Measurements from ENCODE around the gene PLA2R1. TPM values are rescaled to one million over a fixed set of nuclear protein-coding genes. Genes with fewer than 3 reads are reported as not detected.

Gene PLA2R1
- total RNA-seq, 1 donor from 2014 or later, result 21.4 TPM

- DNase-seq (ENCODE audit: low read depth in 2 of 2), result no peak
Measured at GRCh38 chr2:159936471-159936870, 125.9 kb downstream of the PLA2R1 start.

DNA sequence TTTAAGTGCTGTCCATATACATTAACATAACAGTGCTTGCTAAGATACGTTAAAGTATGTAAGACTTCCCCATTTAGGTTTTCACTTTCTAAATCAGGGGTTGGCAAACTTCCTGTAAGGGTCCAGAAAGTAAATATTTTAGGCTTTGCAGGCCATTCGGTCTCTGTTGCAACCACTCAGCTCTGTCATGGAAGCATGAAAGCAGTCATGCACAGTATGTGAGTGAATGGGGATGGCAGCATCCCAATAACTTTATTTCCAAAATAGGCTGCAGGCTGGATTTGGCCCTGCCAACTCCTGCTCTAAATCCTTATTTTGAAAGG lies 128.7 kb downstream of the PLA2R1 start:
- DNase-seq (ENCODE audit: low read depth in 2 of 2), result no peak

DNA sequence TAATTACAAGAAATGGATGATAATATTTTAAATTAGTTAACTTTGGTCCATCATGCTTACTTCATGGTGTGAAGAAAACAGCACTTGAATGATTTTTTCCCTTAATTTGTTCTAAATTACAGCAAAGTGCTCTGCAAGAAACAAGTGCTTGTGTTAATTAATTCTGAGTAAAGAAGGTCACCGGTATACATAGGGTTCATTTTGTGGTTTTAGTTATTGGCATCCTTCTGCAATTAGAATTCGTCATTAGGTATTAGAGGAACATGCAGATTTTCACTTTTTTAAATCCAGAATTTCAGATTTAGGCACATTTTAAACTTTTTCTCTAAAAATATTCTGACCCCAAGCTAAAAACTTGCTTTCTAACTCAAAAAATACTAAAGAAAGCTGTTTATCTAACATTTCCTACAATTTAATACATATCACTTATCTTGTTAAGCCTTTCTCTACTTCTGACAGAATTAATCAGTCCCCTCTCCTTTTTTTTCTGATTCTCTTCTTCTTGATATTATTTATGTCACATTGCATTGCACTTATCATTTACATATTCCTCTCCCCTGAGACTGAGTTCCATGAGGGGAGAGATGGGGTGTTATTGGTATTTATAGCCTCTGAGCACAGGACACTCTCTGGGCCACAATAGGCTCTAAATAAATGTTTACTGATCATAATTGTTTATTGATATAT lies 129.2 kb downstream of the PLA2R1 start:
- no peak for DNase-seq (ENCODE audit: low read depth in 2 of 2)

DNA sequence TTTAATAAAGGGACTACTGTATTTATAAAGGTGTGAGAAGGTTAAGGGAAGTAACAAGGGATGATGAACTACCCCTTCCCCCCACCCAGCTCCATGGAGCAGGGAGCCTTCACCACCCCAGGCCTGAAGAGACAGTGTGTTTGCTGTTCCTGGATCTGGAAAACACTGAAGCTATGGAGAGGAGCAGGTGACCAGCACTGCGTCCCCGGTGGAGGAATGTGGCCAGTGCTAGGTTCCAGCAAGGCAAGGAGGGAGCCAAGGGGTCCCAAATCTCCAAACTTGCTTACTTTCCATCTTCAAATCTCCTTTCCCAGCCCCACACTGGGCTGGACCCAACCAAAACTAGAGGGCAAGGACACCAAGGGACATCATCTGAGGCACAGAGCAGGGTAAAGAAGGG lies 135.7 kb downstream of the PLA2R1 start:
- no peak for DNase-seq (ENCODE audit: low read depth in 2 of 2)

GRCh38 chr2:159925975-159926374 lies 136.4 kb downstream of the PLA2R1 start:
- DNase-seq (ENCODE audit: low read depth in 2 of 2), result no peak

DNA sequence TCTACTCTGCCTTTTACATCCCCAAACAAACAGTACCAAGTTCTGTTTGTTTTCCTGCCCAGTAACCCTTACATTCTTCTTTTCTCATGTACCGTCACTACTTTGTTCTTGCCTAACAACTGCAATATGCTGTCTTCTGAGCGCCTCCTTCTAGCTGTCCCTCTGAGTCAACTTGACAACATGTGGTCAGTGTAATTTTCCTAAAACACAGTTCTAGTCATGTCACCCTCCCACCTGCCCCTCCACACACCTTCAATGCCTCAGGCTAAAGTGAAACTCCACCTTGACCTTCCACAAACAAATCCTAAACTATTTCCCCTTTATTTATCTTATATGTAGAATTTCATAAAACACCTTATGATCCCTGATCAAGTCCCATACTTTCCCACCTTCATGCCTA lies 139.9 kb downstream of the PLA2R1 start:
- DNase-seq (ENCODE audit: low read depth in 2 of 2), result no peak

- peak; percentile 69 to 81 for DNase-seq (ENCODE audit: low read depth in 2 of 2)
Measured at GRCh38 chr2:159921752-159922404, 140.5 kb downstream of the PLA2R1 start.

DNA sequence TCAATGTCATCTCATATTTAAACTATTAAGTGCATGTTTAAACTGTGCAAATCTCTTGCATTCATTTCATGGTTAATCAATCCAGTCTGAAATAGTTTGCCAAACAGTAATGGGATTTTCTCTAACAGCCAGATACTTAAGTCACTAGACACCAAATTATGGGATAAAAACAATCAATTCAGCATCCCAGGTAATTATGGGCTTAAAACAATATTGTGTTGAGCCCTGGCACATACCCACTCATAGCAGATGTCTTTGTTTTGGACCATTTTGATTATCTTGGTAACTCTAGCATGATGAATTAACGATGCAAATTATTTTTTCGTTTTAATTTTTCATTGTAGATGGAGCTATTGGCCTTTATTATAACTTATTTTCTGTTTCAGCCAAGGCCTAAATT lies 145.9 kb downstream of the PLA2R1 start:
- no peak for DNase-seq (ENCODE audit: low read depth in 2 of 2)

- no peak for DNase-seq (ENCODE audit: low read depth in 2 of 2)
Measured at GRCh38 chr2:159913900-159914299, 148.5 kb downstream of the PLA2R1 start.

- no peak for DNase-seq (ENCODE audit: low read depth in 2 of 2)
Measured at GRCh38 chr2:159912580-159912979, 149.8 kb downstream of the PLA2R1 start.

- no peak for DNase-seq (ENCODE audit: low read depth in 2 of 2)
Measured at GRCh38 chr2:159910951-159911350, 151.5 kb downstream of the PLA2R1 start.

DNA sequence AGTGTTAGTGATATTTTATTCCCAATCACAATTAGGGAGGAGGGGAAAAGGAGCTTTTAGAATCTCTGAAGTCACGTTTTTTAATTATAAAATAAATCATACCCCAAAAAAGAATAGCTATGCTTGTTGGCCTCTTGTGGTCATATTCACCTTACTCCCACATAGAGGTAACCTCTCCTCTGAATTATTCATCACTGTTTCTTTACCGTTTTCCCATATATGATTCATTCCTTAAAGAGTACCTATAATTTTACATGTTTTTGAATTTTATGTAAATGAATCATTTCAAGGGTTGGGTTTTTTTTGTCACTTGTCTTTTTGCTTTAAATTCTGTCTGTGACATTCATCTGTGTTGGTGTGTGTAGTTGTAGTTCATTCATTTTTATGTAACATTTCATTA lies 153.8 kb downstream of the PLA2R1 start:
- DNase-seq (ENCODE audit: low read depth in 2 of 2), result no peak

- DNase-seq (ENCODE audit: low read depth in 2 of 2), result no peak
Measured at GRCh38 chr2:159907909-159908308, 154.5 kb downstream of the PLA2R1 start.

DNA sequence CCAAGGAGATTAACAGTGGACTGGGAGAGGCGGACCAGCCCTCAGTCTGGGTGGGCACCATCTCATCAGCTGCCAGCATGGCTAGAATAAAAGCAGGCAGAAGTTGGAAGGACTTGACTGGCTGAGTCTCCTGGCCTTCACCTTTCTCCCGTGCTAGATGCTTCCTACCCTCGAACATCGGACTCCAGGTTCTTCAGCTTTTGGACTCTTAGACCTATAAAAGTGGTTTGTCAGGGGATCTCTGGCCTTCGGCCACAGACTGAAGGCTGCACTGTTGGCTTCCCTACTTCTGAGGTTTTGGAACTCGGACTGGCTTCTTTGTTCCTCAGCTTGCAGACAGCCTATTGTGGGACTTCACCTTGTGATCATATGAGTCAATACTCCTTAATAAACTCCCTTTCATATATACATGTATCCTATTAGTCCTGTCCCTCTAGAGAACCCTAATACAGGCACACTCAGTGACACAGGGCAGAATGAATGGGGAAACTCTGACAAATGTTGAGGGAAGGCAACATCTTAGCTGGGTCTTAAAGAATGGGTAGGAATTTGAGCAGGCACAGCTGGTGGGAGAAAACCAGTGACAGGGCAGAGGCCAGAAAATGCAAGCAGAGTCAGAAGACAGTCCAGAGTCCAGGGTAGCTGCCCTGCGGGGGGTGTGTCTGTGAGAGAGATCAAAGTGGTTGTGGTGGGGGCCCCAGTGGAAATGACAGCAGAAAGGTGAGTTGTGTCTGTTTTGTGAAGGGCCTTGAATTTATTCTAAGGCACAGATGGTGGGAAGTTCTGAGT lies 156.3 kb downstream of the PLA2R1 start:
- DNase-seq (ENCODE audit: low read depth in 2 of 2), result no peak

DNA sequence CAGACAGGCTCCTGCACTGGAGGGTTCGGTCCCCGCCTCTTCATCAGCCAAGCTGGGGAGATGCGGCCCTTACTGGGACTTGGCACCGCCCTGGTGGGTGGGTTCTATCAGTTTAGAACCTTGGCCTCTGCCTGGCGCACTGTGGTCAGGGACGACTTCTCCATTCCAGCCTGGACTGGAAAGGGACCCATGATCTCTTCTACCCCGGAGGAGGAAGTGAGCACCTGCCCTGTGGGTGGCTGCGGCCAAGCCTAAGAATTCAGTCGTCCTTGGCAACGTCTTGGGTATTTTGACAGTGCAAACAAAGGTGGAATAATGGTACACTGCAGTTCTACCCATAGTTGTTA lies 157.5 kb downstream of the PLA2R1 start:
- DNase-seq (ENCODE audit: low read depth in 2 of 2), result no peak

GRCh38 chr2:159904127-159904958 lies 158.1 kb downstream of the PLA2R1 start, which contains the start of gene LY75:
LY75 (minus strand) TSS chr2:159904756.
- peak; percentile 18 to 36 for DNase-seq (ENCODE audit: low read depth in 2 of 2)

DNA sequence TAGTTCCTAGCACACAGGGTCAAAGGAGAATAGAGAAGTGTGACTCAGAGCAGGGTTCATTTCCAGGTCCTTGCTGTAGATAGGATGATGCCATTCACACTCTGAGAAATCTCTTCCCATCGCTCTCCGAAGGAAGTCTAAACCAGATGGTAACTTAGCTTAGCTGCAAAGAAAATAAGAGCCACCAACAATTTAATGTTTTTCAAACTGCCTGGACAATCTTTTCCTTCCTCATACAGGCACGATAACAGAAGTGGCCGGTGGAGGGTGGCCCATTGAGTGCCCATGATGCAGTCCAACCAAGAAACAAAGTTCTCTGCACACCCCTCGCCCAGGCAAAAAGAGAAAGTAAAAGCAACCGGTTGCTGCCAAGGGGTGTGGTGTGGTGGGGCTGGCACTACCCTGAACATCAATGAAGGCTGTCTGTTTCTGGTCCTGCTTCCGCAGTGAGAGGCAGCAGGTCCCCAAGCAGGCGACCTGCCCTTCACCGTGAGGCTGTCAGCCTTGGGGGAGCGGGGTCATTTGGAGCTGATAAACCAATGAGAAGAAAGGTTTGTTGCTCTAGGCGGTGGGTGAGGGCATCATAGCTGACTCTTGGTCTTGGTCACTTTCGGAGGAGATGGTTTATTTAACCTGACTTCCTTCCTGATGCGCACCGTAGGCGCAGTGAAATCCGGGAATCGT lies 158.8 kb downstream of the PLA2R1 start:
- DNase-seq (ENCODE audit: low read depth in 2 of 2), result peak; percentile 41 to 68

DNA sequence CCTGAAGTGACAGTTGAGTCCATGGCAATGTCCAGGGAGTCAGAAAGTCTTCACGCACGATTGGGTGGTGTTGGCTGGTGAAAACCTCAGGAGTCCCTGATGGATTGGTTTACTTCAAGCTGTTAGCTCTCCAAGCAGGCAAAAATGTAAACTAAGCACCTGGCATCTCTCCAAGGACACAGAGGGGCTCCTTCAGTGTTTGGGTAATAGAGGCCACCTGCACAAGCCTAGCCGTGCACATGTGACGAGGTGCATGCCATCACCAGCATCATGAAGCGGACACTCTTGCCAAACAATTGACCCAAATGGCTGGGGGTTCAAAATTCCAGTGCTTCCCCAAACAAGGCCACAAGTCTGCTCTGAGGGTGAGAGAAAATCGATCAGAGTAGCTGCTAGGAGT lies 159.7 kb downstream of the PLA2R1 start:
- DNase-seq (ENCODE audit: low read depth in 2 of 2), result no peak

DNA sequence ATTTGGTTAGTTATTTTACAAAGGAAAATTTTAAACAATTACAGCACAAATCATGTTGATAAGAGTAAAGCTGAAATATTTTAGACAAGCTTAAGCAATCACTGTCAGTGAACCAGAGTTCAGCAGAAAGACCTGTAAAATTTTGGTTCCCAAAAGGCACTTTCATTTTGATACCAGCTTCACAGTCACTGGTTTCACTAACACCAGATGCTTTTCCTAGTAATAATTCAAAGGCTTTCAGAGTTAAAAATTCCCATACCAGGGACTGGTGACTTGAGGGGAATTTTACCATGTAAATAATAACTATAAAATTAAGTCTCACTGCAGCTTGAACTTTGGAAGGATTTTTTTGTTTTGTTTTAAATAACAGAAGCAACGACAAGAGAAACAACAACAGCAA lies 162.1 kb downstream of the PLA2R1 start:
- DNase-seq (ENCODE audit: low read depth in 2 of 2), result no peak

DNA sequence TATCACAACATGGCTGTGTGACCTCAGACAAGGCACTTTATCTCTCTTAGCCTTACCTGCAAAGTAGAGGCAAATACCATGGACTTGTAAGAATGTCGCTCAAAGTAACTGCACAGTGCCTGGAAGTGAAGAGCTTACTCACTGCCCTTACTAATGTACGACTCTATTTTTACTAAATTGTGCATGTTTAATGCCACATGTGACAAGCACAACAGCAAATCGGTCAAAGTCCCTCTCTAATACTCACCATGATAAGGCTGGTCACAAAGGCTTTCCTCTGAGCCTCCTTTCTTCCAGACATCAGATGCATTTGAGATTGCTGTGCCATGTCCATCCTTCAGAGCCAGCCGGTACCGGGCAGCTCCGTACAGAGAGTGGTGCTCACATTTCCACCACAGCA lies 164.0 kb downstream of the PLA2R1 start:
- DNase-seq (ENCODE audit: low read depth in 2 of 2), result no peak

GRCh38 chr2:159897720-159898119 lies 164.7 kb downstream of the PLA2R1 start:
- no peak for DNase-seq (ENCODE audit: low read depth in 2 of 2)
